Panc1 (cell line): Measurements from ENCODE around the gene B3GNT4. TPM values are rescaled to one million over a fixed set of nuclear protein-coding genes. Genes with fewer than 3 reads are reported as not detected.

Source experiments
- ATAC-seq: fragments of 200-7000 bp; cut with Tn5 transposase; 2 replicates; pipeline ENCODE4 v1.9.1; 2020; ENCODE audit warnings: mild to moderate bottlenecking, moderate library complexity
- BruUV-seq: library from RNA; stranded (reverse); fragments of 400-500 nt; replicated peaks from 2 replicates; lab custom pipeline; 2021; lab: Mats Ljungman, UMichigan
- CTCF ChIA-PET: fragments of 300-600 bp; sonication (Branson Sonifier 250); formaldehyde crosslinking; loops from one replicate; lab custom pipeline; 2022; ENCODE audit warnings: antibody characterized with exemption; lab: Charles Lee
- POLR2A ChIA-PET: fragments of 300-600 bp; sonication (Branson Sonifier 250); formaldehyde crosslinking; loops from one replicate; lab custom pipeline; 2022; ENCODE audit warnings: antibody characterized with exemption; lab: Charles Lee
- DNase-seq: peaks from one replicate; pipeline ENCODE4 v3.0.0-alpha.2; 2010; ENCODE audit warnings: low read depth, low spot score
- H3K27ac ChIP-seq: 2 replicates; pipeline ENCODE4 v1.5.1; 2011; ENCODE audit warnings: mild to moderate bottlenecking, low read length, inconsistent platforms
- H3K27me3 ChIP-seq: fragments of 200-500 bp; sonication (Bioruptor generic); 2 replicates; pipeline ENCODE4 v1.6.0; 2014; ENCODE audit warnings: low read length, inconsistent platforms; ENCODE audit not compliant: control insufficient read depth, insufficient read depth
- H3K36me3 ChIP-seq: fragments of 200-500 bp; sonication (Bioruptor generic); 2 replicates; pipeline ENCODE4 v1.5.1; 2014; ENCODE audit warnings: inconsistent platforms, mild to moderate bottlenecking, low read length, moderate library complexity; ENCODE audit not compliant: control insufficient read depth, insufficient read depth
- H3K4me1 ChIP-seq: 2 replicates; pipeline ENCODE4 v1.5.1; 2011; ENCODE audit warnings: inconsistent platforms, mild to moderate bottlenecking, low read length, moderate library complexity; ENCODE audit not compliant: control insufficient read depth, insufficient read depth
- H3K4me3 ChIP-seq, 2 experiments: 2 replicates each; pipeline ENCODE4 v1.5.1; 2011 to 2012; ENCODE audit warnings: low read depth in 2 of 2, low read length in 2 of 2, mild to moderate bottlenecking in 2 of 2, inconsistent platforms in 1 of 2, moderate library complexity in 1 of 2
- H3K9me3 ChIP-seq: fragments of 200-500 bp; sonication (Bioruptor generic); 2 replicates; pipeline ENCODE4 v1.5.1; 2014; ENCODE audit warnings: low read depth, mild to moderate bottlenecking, inconsistent platforms, low read length, moderate library complexity; ENCODE audit not compliant: control insufficient read depth, insufficient read depth
- CTCF ChIP-seq: fragments of 450-650 bp; IDR thresholded peaks from 2 replicates; pipeline ENCODE4 v1.5.1; 2017; ENCODE audit warnings: mild to moderate bottlenecking
- POLR2AphosphoS5 ChIP-seq: IDR thresholded peaks from 2 replicates; pipeline ENCODE4 v1.6.1; 2012; ENCODE audit warnings: mild to moderate bottlenecking, low read depth, low read length, moderate library complexity
- SIN3A ChIP-seq: IDR thresholded peaks from 2 replicates; pipeline ENCODE4 v1.6.1; 2012; ENCODE audit warnings: low read depth, mild to moderate bottlenecking, low read length, moderate library complexity, borderline replicate concordance; ENCODE audit not compliant: insufficient read depth
- TCF7L2 ChIP-seq: IDR thresholded peaks from 2 replicates; pipeline ENCODE4 v1.6.1; 2011; ENCODE audit warnings: mild to moderate bottlenecking, low read depth, low read length, inconsistent platforms
- in situ Hi-C: cut with HindIII; loops from 2 replicates; pipeline ENCODE4 v1.10.0; 2016; ENCODE audit warnings: low sequenced_read_pairs, low pct_unique_long_range_greater_than_20kb
- intact Hi-C: fragments of 100-400 bp; cut with micrococcal nuclease; formaldehyde crosslinking; loops from one replicate; pipeline ENCODE4 v1.10.0; 2022; ENCODE audit not compliant: unreplicated experiment
- total RNA-seq: library from RNA; stranded (reverse); gene quantifications from one replicate; pipeline ENCODE4 v1.2.1, GENCODE V29; 2021; ENCODE audit not compliant: unreplicated experiment
- TF ChIP-seq, protein P1 (sequence below), 2 experiments: IDR thresholded peaks; 2 replicates each; pipeline ENCODE4 v1.6.1; 2011 to 2012; ENCODE audit warnings: low read depth in 2 of 2, control low read depth in 1 of 2, low read length in 1 of 2, mild to moderate bottlenecking in 1 of 2, moderate library complexity in 1 of 2; ENCODE audit not compliant: insufficient read depth in 1 of 2

B3GNT4 gene
- total RNA-seq, 1 experiment from 2014 or later: 1.8 TPM

GRCh38 chr12:122232691-122233090 lies 29.2 kb downstream of the B3GNT4 start:
- DNase-seq: no peak
- ChIA-PET CTCF (interaction anchor here (0.5 kb wide), 1 partner anchor 294 kb away, joined by 3 read pairs; the partner anchor contains the start of genes KNTC1 and RSRC2), POLR2A (no interaction called here)
- Histone ChIP-seq H3K27me3 (no peaks in the 10 kb centered on the region), H3K4me3 (no peak overlapping the region), H3K4me1 (no peaks in the 10 kb centered on the region), H3K9me3 (no peaks in the 10 kb centered on the region), H3K36me3 (peaks cover 8% of the 10 kb centered on the region; the same call in 1 of the 2 replicates), H3K27ac (no peak overlapping the region)
- no peak for TF ChIP-seq TCF7L2
- no peak for TF ChIP-seq SIN3A
- TF ChIP-seq, protein P1, sequence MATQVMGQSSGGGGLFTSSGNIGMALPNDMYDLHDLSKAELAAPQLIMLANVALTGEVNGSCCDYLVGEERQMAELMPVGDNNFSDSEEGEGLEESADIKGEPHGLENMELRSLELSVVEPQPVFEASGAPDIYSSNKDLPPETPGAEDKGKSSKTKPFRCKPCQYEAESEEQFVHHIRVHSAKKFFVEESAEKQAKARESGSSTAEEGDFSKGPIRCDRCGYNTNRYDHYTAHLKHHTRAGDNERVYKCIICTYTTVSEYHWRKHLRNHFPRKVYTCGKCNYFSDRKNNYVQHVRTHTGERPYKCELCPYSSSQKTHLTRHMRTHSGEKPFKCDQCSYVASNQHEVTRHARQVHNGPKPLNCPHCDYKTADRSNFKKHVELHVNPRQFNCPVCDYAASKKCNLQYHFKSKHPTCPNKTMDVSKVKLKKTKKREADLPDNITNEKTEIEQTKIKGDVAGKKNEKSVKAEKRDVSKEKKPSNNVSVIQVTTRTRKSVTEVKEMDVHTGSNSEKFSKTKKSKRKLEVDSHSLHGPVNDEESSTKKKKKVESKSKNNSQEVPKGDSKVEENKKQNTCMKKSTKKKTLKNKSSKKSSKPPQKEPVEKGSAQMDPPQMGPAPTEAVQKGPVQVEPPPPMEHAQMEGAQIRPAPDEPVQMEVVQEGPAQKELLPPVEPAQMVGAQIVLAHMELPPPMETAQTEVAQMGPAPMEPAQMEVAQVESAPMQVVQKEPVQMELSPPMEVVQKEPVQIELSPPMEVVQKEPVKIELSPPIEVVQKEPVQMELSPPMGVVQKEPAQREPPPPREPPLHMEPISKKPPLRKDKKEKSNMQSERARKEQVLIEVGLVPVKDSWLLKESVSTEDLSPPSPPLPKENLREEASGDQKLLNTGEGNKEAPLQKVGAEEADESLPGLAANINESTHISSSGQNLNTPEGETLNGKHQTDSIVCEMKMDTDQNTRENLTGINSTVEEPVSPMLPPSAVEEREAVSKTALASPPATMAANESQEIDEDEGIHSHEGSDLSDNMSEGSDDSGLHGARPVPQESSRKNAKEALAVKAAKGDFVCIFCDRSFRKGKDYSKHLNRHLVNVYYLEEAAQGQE (IDR thresholded peaks at IDR 0.05; ENCODE audit: insufficient read depth in 1 of 2, low read depth in 2 of 2, low read length in 1 of 2): no peak
- no peak for TF ChIP-seq CTCF
- no peak for TF ChIP-seq POLR2AphosphoS5
- intact Hi-C loops: no loop called here
- in situ Hi-C loops: no loop called here
- BruUV-seq: no TSS peak
- no peak for ATAC-seq

DNA sequence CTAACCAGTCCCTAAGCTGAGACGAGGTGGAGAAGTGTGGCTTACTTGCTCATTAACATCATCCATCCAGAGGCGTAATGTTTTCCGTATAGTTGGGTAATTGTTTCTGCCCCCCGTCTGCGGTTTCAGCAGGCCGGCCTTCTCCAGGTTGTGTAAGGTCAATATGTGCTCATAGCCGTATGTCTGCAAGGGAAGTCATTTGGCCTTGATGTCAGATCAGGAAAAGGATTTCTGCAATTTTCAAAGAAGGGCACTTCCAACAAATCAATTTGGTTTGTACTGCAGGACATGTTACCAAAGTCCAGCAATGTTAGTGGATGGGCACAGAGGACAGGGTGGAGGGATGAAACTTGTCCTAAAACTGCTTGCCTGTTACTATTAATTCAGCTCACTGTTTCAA lies 32.2 kb downstream of the B3GNT4 start:
- no peak for ATAC-seq
- ChIA-PET CTCF (no interaction called here), POLR2A (no interaction called here)
- H3K27me3 ChIP-seq: no peaks in the 10 kb centered on the region
- BruUV-seq: no TSS peak
- in situ Hi-C loops: no loop called here
- no peak overlapping the region for H3K4me3 ChIP-seq
- intact Hi-C loops: no loop called here
- H3K27ac ChIP-seq: no peak overlapping the region
- peaks cover 8% of the 10 kb centered on the region; the same call in 1 of the 2 replicates for H3K36me3 ChIP-seq
- DNase-seq: no peak
- H3K4me1 ChIP-seq: no peaks in the 10 kb centered on the region
- H3K9me3 ChIP-seq: no peaks in the 10 kb centered on the region
- TF ChIP-seq, protein P1 (IDR thresholded peaks at IDR 0.05; ENCODE audit: insufficient read depth in 1 of 2, low read depth in 2 of 2, low read length in 1 of 2): no peak
- TF ChIP-seq POLR2AphosphoS5 (no peak), CTCF (no peak), SIN3A (no peak), TCF7L2 (no peak)
